Lower lobe of right lung (tissue), 2 donors: ENCODE data around the gene LRRC28. TPM values are rescaled to one million over a fixed set of nuclear protein-coding genes. Genes with fewer than 3 reads are reported as not detected.
"Not testable (repeated sequence)": the region's sequence is repeated elsewhere in the genome, so short reads cannot be mapped to it uniquely, and the experiment has no call there.

Source experiments
- ATAC-seq, 2 donors: fragments of 200-7000 bp; cut with Tn5 transposase; one replicate each; pipeline ENCODE4 v1.9.1; 2020 to 2022; ENCODE audit warnings: mild to moderate bottlenecking in 2 of 2, moderate library complexity in 2 of 2
- DNase-seq: peaks from one replicate; pipeline ENCODE4 v3.0.0-alpha.2; 2020
- H3K27ac ChIP-seq: fragments of 200-600 bp; one replicate; pipeline ENCODE4 v1.8.0; 2022
- H3K27me3 ChIP-seq: fragments of 200-600 bp; one replicate; pipeline ENCODE4 v1.8.0; 2022; ENCODE audit warnings: low read depth
- H3K36me3 ChIP-seq: fragments of 200-600 bp; one replicate; pipeline ENCODE4 v1.8.0; 2022; ENCODE audit warnings: mild to moderate bottlenecking
- H3K4me1 ChIP-seq: fragments of 200-600 bp; one replicate; pipeline ENCODE4 v1.8.0; 2022
- H3K4me3 ChIP-seq: fragments of 200-600 bp; one replicate; pipeline ENCODE4 v1.8.0; 2022; ENCODE audit warnings: mild to moderate bottlenecking
- H3K9me3 ChIP-seq: fragments of 200-600 bp; one replicate; pipeline ENCODE4 v1.8.0; 2022
- intact Hi-C: fragments of 100-400 bp; cut with DNase I; formaldehyde crosslinking; loops from one replicate; pipeline ENCODE4 v1.11.0; 2022
- total RNA-seq: library from RNA; stranded (reverse); fragmentation: NEBNext Ultra II Directional; extraction: Animal tissue kit (Norgen Biotek cat#: 25700); gene quantifications from one replicate; pipeline ENCODE4 v1.2.1, GENCODE V29; 2021
- TF ChIP-seq, protein P1 (sequence below): fragments of 200-600 bp; IDR thresholded peaks from one replicate; pipeline ENCODE4 v1.8.0; 2022; ENCODE audit warnings: antibody characterized with exemption, mild to moderate bottlenecking
- donor health status: DM: no; HTN: yes; CAD: no; lungs with severe emphysema.

Gene LRRC28
- total RNA-seq, 1 donor from 2014 or later, result 23.8 TPM

DNA sequence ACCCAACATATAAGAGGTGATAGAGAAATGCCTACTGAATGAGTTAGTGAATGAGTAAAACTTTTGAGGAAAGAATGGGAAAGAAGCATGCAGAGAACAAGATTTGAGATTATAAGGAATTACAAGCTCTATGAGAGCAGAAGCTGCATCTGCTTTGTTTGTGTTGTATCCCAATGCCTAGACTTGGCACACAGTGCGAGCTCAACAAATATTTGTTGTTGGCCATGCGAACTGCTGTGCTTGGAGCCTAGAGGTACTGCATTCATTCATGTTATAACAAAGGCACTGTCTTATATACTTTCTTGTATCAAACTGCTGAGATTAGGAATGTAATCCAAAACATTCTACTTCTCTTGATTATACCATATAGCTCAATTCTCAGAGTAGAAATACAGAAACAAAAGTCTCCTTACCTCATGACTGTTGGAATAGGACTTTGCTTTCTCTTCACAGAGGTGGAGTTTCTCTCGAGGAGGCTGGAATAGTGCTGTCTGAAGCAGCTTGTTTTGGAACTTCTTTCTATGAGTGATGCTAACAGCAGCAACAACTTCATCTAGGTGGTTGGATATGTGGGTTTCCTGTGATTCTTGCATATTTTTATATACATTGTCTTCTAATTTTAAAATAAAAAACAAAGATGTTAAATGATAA, 23.0 kb upstream of the LRRC28 start:
- Histone ChIP-seq H3K9me3 (no peaks in the 10 kb centered on the region), H3K27ac (no peak overlapping the region), H3K4me1 (no peaks in the 10 kb centered on the region), H3K36me3 (peaks cover 43% of the 10 kb centered on the region), H3K27me3 (no peaks in the 10 kb centered on the region), H3K4me3 (no peak overlapping the region)
- TF ChIP-seq, protein P1, sequence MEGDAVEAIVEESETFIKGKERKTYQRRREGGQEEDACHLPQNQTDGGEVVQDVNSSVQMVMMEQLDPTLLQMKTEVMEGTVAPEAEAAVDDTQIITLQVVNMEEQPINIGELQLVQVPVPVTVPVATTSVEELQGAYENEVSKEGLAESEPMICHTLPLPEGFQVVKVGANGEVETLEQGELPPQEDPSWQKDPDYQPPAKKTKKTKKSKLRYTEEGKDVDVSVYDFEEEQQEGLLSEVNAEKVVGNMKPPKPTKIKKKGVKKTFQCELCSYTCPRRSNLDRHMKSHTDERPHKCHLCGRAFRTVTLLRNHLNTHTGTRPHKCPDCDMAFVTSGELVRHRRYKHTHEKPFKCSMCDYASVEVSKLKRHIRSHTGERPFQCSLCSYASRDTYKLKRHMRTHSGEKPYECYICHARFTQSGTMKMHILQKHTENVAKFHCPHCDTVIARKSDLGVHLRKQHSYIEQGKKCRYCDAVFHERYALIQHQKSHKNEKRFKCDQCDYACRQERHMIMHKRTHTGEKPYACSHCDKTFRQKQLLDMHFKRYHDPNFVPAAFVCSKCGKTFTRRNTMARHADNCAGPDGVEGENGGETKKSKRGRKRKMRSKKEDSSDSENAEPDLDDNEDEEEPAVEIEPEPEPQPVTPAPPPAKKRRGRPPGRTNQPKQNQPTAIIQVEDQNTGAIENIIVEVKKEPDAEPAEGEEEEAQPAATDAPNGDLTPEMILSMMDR, result no peak
- DNase-seq (no peak), ATAC-seq (no peak)
- intact Hi-C loops, result no loop called here

DNA sequence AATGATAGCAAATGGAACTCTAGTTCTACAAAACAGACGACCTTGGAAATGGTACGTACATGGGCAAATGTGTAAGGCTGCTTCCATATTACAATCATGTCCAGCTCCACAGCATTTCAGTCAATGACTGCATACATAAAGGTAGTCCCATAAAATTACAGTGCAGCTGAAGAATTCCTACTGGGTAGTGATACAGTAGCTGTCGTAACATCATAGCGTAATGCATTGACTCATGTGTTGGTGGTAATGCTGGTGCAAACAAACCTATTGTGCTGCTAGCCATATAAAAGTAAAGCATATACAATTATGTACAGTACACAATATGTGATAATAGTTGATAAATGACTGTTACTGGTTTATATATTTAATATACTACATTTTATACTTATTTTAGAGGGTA, 20.4 kb upstream of the LRRC28 start:
- Histone ChIP-seq H3K36me3 (peaks cover 23% of the 10 kb centered on the region), H3K9me3 (no peaks in the 10 kb centered on the region), H3K27ac (no peak overlapping the region), H3K27me3 (no peaks in the 10 kb centered on the region), H3K4me3 (no peak overlapping the region), H3K4me1 (no peaks in the 10 kb centered on the region)
- DNase-seq (no peak), ATAC-seq (no peak)
- intact Hi-C loops, result no loop called here
- TF ChIP-seq, protein P1, result no peak

DNA sequence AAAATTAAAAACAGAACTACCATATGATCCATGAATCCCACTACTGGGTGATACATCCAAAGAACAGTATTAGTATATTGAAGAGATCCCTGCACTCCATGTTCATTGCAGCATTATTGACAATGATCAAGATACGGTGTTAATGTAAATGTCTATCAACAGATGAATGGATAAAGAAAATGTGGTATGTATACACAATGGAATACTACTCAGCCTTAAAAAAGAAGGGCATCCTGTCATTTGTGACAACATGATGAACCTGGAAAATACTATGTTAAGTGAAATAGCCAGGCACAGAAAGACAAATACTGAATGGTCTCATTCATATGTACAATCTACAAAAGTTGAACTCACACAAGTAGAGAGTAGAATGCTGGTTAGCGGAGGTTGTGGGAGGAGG, 18.5 kb upstream of the LRRC28 start:
- intact Hi-C loops, result no loop called here
- TF ChIP-seq, protein P1, result no peak
- H3K27me3 ChIP-seq, result no peaks in the 10 kb centered on the region

DNA sequence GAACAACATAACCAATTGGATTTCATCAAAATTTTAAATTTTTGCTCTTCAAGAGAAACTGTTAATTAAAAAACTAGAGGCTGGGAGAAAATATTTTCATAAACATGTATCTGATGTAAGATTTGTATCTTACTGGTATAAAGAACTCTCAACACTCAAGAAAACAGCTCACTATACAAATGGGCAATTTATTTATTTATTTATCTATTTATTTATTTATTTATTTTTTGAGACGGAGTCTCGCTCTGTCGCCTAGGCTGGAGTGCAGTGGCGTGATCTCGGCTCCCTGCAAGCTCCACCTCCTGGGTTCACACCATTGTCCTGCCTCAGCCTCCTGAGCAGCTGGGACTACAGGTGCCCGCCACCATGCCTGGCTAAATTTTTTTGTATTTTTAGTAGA, 17.1 kb upstream of the LRRC28 start:
- H3K27ac ChIP-seq, H3K27me3 ChIP-seq, DNase-seq, intact Hi-C loops, ATAC-seq, H3K9me3 ChIP-seq, H3K4me3 ChIP-seq, H3K4me1 ChIP-seq: not testable (repeated sequence)
- peaks cover 11% of the 10 kb centered on the region for H3K36me3 ChIP-seq

More for the DNA sequence above, 18.5 kb upstream of the LRRC28 start:
- H3K4me3 ChIP-seq, result no peak overlapping the region
- H3K27ac ChIP-seq, result no peak overlapping the region
- ATAC-seq (no peak), DNase-seq (no peak)
- peaks cover 8% of the 10 kb centered on the region for H3K36me3 ChIP-seq
- no peaks in the 10 kb centered on the region for H3K9me3 ChIP-seq
- H3K4me1 ChIP-seq, result no peaks in the 10 kb centered on the region

DNA sequence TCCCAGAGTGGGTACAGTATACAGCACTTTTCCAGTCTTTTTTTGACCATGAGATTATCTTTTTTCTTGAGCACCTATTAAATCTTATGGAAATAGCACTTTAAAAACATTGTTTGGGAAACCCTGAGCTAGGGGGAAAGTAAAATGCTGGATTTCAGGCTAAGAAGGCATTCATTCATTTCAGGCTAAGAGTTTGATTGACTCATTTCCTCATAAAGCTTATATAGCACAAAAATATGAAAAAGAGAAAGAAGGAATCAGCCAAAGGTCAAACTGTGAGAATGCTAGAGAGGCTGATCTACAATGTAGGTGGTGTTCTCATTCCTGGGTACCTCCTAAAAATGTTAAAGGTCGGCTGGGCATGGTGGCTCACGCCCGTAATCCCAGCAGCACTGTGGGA, 12.4 kb upstream of the LRRC28 start:
- H3K27me3 ChIP-seq, result no peaks in the 10 kb centered on the region
- H3K4me3 ChIP-seq, result no peak overlapping the region
- TF ChIP-seq, protein P1, result no peak
- DNase-seq (no peak), ATAC-seq (no peak)
- intact Hi-C loops, result no loop called here
- H3K27ac ChIP-seq, result no peak overlapping the region
- no peaks in the 10 kb centered on the region for H3K4me1 ChIP-seq
- H3K9me3 ChIP-seq, result no peaks in the 10 kb centered on the region
- peaks cover 22% of the 10 kb centered on the region for H3K36me3 ChIP-seq

DNA sequence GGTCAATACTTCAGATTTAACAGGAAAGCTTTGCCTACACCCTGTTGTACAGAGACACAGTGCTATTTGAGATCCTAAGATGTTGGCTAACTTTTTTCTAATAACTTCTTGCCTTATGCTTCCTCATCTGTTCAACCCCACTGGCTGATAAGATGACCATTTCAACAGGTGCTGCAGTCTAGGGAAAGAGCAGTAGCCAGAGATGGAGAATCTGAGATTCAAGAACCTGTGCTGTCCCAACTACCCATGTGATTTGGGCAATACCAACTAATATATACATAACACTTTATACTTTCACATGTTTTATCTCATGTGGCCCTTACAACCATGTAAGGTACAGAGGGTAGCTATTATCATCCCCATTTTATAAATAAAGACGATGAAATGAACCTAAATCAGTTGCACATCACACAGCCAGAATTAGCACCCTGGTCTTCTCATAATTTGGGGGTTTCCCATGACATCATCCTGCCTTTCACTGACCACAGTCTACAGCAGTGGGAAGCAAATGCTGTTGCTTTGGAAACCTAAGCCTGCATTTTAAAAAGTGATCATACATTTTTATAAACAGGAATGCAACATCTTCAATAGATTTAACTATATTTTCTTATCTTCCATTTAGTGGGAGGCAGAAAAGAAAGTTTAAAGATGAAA, 11.6 kb upstream of the LRRC28 start:
- ATAC-seq (no peak), DNase-seq (no peak)
- no peak overlapping the region for H3K27ac ChIP-seq
- TF ChIP-seq, protein P1, result no peak
- no peaks in the 10 kb centered on the region for H3K9me3 ChIP-seq
- H3K4me1 ChIP-seq, result no peaks in the 10 kb centered on the region
- no peak overlapping the region for H3K4me3 ChIP-seq
- H3K27me3 ChIP-seq, result no peaks in the 10 kb centered on the region
- H3K36me3 ChIP-seq, result peaks cover 22% of the 10 kb centered on the region
- intact Hi-C loops, result no loop called here
